DND-41 (cell line): ENCODE results near the gene SLC16A14.

ENCODE experiments used
- ATAC-seq: fragments of 200-7000 bp; cut with Tn5 transposase; 3 replicates; pipeline ENCODE4 v1.9.1; 2021; ENCODE audit warnings: low read depth; ENCODE audit not compliant: insufficient read depth
- DNase-seq: peaks from one replicate; pipeline ENCODE4 v3.0.0-alpha.2; 2020
- H2AFZ ChIP-seq: 2 replicates; pipeline ENCODE4 v1.6.0; 2012; ENCODE audit warnings: low read depth, low read length
- H3K27ac ChIP-seq: 2 replicates; pipeline ENCODE4 v1.5.1; 2012; ENCODE audit warnings: low read length, inconsistent platforms
- H3K27me3 ChIP-seq: fragments of 200-600 bp; sonication (generic); 2 replicates; pipeline ENCODE4 v1.6.0; 2012; ENCODE audit warnings: low read length, mild to moderate bottlenecking, inconsistent platforms; ENCODE audit not compliant: insufficient read depth, poor library complexity
- H3K36me3 ChIP-seq: 2 replicates; pipeline ENCODE4 v1.5.1; 2012; ENCODE audit warnings: low read length, inconsistent platforms; ENCODE audit not compliant: insufficient read depth
- H3K4me1 ChIP-seq: 2 replicates; pipeline ENCODE4 v1.5.1; 2012; ENCODE audit warnings: mild to moderate bottlenecking, low read length; ENCODE audit not compliant: insufficient read depth
- H3K4me2 ChIP-seq: 2 replicates; pipeline ENCODE4 v1.6.0; 2012; ENCODE audit warnings: mild to moderate bottlenecking, moderate library complexity, low read length, inconsistent platforms; ENCODE audit not compliant: insufficient read depth
- H3K4me3 ChIP-seq, 2 experiments: fragments of 200-600 bp in 1 of 2; shearing (Covaris generic) in 1 of 2; 2 replicates each; pipeline ENCODE4 v1.5.1; 2012 to 2016; ENCODE audit warnings: inconsistent platforms in 2 of 2, low read length in 2 of 2, mild to moderate bottlenecking in 2 of 2, low read depth in 1 of 2, moderate library complexity in 1 of 2
- H3K79me2 ChIP-seq: 2 replicates; pipeline ENCODE4 v1.6.0; 2012; ENCODE audit warnings: low read length, inconsistent platforms; ENCODE audit not compliant: insufficient read depth
- H3K9ac ChIP-seq: 2 replicates; pipeline ENCODE4 v1.6.0; 2012; ENCODE audit warnings: low read depth, mild to moderate bottlenecking, inconsistent platforms, low read length, moderate library complexity
- H3K9me3 ChIP-seq: 2 replicates; pipeline ENCODE4 v1.5.1; 2012; ENCODE audit warnings: low read length, moderate library complexity, mild to moderate bottlenecking, inconsistent platforms; ENCODE audit not compliant: insufficient read depth, severe bottlenecking
- H4K20me1 ChIP-seq: 2 replicates; pipeline ENCODE4 v1.6.0; 2012; ENCODE audit warnings: low read length; ENCODE audit not compliant: insufficient read depth
- CTCF ChIP-seq: IDR thresholded peaks from 2 replicates; pipeline ENCODE4 v1.5.1; 2012; ENCODE audit warnings: borderline replicate concordance, low read length, moderate library complexity, mild to moderate bottlenecking; ENCODE audit not compliant: poor library complexity, severe bottlenecking; ENCODE audit errors: extremely low read depth
- EZH2 ChIP-seq: IDR thresholded peaks from 3 replicates; pipeline ENCODE4 v1.6.1; 2012; ENCODE audit warnings: borderline replicate concordance, low read depth, mild to moderate bottlenecking, moderate library complexity, low read length, inconsistent platforms; ENCODE audit not compliant: severe bottlenecking

SLC16A14 gene

GRCh38 chr2:230046491-230046890 is 22.2 kb downstream of the SLC16A14 start:
- Histone ChIP-seq H3K27me3 (no peaks in the 10 kb centered on the region), H3K79me2 (no peaks in the 10 kb centered on the region), H3K4me2 (no peak overlapping the region), H4K20me1 (no peaks in the 10 kb centered on the region), H2AFZ (no peak overlapping the region), H3K4me3 (no peak overlapping the region), H3K4me1 (no peaks in the 10 kb centered on the region), H3K27ac (no peak overlapping the region), H3K36me3 (no peaks in the 10 kb centered on the region), H3K9ac (no peak overlapping the region), H3K9me3 (no peaks in the 10 kb centered on the region)
- no peak for TF ChIP-seq EZH2
- no peak for TF ChIP-seq CTCF
- no peak for ATAC-seq
- no peak for DNase-seq

GRCh38 chr2:230043461-230043860 is 25.3 kb downstream of the SLC16A14 start:
- DNase-seq (no peak), ATAC-seq (no peak)
- no peak overlapping the region for H3K27ac ChIP-seq
- no peaks in the 10 kb centered on the region for H3K4me1 ChIP-seq
- H3K27me3 ChIP-seq = no peaks in the 10 kb centered on the region
- H3K9me3 ChIP-seq = no peaks in the 10 kb centered on the region
- H3K9ac ChIP-seq = no peak overlapping the region
- no peaks in the 10 kb centered on the region for H4K20me1 ChIP-seq
- no peak overlapping the region for H2AFZ ChIP-seq
- H3K4me3 ChIP-seq = no peak overlapping the region
- TF ChIP-seq CTCF (no peak), EZH2 (no peak)
- H3K4me2 ChIP-seq = no peak overlapping the region
- H3K79me2 ChIP-seq = no peaks in the 10 kb centered on the region
- no peaks in the 10 kb centered on the region for H3K36me3 ChIP-seq

GRCh38 chr2:230043025-230043424 is 25.7 kb downstream of the SLC16A14 start:
- no peak for TF ChIP-seq CTCF
- TF ChIP-seq EZH2 = no peak
- ATAC-seq (no peak), DNase-seq (no peak)
- no peaks in the 10 kb centered on the region for H3K36me3 ChIP-seq
- H3K79me2 ChIP-seq = no peaks in the 10 kb centered on the region
- H4K20me1 ChIP-seq = no peaks in the 10 kb centered on the region
- H3K4me3 ChIP-seq = no peak overlapping the region
- H2AFZ ChIP-seq = no peak overlapping the region
- no peak overlapping the region for H3K27ac ChIP-seq
- no peak overlapping the region for H3K9ac ChIP-seq
- no peak overlapping the region for H3K4me2 ChIP-seq
- H3K9me3 ChIP-seq = no peaks in the 10 kb centered on the region
- H3K27me3 ChIP-seq = no peaks in the 10 kb centered on the region
- H3K4me1 ChIP-seq = no peaks in the 10 kb centered on the region

GRCh38 chr2:230042195-230042594 is 26.5 kb downstream of the SLC16A14 start:
- no peak for DNase-seq
- Histone ChIP-seq H3K9ac (no peak overlapping the region), H3K4me2 (no peak overlapping the region), H3K79me2 (no peaks in the 10 kb centered on the region), H3K27me3 (no peaks in the 10 kb centered on the region), H2AFZ (no peak overlapping the region), H3K4me3 (no peak overlapping the region), H3K4me1 (no peaks in the 10 kb centered on the region), H4K20me1 (no peaks in the 10 kb centered on the region), H3K36me3 (no peaks in the 10 kb centered on the region), H3K9me3 (no peaks in the 10 kb centered on the region), H3K27ac (no peak overlapping the region)
- TF ChIP-seq EZH2 = no peak
- no peak for ATAC-seq
